ENCODE results near the gene SLC5A5. TPM values are rescaled to one million over a fixed set of nuclear protein-coding genes. Genes with fewer than 3 reads are reported as not detected.
"Not testable (repeated sequence)": the region's sequence is repeated elsewhere in the genome, so short reads cannot be mapped to it uniquely, and the experiment has no call there.

Gene SLC5A5
- total RNA-seq, 2 donors from 2014 or later, result 1.2 TPM; not detected in 1

DNA sequence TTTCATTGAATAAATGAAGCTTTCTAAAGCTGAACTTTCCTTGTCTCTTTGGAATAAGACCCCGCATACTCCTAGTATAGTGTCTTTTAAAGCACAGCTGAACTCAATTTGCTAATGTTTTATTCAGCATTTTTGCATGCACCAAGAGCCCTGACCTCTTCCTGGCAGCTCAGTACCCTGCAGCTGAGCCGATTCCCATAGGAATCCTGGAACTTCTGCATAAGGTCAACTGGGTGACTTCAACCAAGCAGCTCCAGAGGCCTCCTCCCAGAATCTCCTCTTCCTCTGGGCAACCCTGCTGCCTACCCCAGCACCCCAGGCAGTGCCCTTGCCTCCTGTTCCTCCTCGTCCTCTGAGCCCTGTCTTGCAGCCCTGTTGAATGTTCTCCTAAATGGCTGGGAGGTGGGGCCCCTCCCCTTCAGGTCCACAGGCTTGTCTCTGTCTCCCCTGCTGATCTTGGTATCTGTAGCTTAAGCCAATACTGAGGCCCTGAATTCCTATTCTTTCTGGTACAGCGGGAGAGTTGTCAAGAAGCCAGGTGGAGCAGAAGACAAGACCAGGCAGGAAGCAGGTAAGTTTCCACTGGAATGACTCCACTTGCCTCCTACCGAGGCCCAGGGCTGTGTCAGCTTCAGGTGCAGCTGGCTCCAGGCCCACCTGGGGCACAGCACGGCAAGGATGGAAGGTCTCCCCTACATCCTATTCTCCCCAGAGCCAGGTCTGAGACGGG lies 37.4 kb downstream of the SLC5A5 start:
- 44% methylated on average over 7 of the region's 7 CpGs for WGBS
- intact Hi-C loops (cut with DNase I), result no loop called here
- TF ChIP-seq, protein P1, sequence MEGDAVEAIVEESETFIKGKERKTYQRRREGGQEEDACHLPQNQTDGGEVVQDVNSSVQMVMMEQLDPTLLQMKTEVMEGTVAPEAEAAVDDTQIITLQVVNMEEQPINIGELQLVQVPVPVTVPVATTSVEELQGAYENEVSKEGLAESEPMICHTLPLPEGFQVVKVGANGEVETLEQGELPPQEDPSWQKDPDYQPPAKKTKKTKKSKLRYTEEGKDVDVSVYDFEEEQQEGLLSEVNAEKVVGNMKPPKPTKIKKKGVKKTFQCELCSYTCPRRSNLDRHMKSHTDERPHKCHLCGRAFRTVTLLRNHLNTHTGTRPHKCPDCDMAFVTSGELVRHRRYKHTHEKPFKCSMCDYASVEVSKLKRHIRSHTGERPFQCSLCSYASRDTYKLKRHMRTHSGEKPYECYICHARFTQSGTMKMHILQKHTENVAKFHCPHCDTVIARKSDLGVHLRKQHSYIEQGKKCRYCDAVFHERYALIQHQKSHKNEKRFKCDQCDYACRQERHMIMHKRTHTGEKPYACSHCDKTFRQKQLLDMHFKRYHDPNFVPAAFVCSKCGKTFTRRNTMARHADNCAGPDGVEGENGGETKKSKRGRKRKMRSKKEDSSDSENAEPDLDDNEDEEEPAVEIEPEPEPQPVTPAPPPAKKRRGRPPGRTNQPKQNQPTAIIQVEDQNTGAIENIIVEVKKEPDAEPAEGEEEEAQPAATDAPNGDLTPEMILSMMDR (IDR thresholded peaks at IDR 0.05), result no peak
- TF ChIP-seq POLR2AphosphoS5 (IDR thresholded peaks at IDR 0.05) (no peak), POLR2A (IDR thresholded peaks at IDR 0.05) (no peak)
- DNase-seq (ENCODE audit: low spot score), result no peak
- Histone ChIP-seq H3K36me3 (no peaks in the 10 kb centered on the region), H3K9me3 (no peaks in the 10 kb centered on the region), H3K4me1 (replicated peaks) (no peaks in the 10 kb centered on the region), H3K4me3 (no peak overlapping the region), H3K27ac (no peak overlapping the region), H3K27me3 (replicated peaks; ENCODE audit: insufficient read depth) (no peaks in the 10 kb centered on the region)

DNA sequence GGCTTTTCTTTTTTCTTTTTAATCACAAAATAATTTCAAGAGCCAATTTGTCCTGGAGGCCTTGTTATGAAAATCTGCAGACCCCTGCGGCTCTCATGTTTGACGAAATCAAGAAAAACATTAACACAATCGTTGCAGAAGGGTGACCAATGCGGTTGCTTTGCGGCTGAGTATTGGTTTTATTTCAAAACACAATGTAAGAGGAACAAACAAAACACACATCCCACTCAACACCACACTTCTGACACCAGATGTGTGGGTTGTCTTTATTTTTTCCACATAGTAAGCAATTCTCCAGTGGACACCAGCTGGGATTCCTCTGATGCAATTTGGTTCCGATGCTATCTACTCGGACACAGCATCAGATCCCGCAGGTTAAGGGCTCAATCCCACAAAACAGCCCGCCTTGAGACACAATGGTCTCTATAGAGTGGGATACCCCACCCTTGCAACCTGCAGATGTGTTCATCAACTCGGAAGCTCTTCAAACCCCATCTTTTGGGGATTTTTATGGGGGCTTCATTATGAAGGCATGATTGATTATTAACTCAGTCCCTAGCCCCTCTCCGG lies 39.1 kb downstream of the SLC5A5 start:
- H3K4me3 ChIP-seq, result no peak overlapping the region
- 77% methylated on average over 11 of the region's 11 CpGs for WGBS
- no peaks in the 10 kb centered on the region for H3K27me3 ChIP-seq (replicated peaks; ENCODE audit: insufficient read depth)
- TF ChIP-seq, protein P1 (IDR thresholded peaks at IDR 0.05), result no peak
- TF ChIP-seq POLR2A (IDR thresholded peaks at IDR 0.05) (no peak), POLR2AphosphoS5 (IDR thresholded peaks at IDR 0.05) (no peak)
- intact Hi-C loops (cut with DNase I), result no loop called here
- H3K9me3 ChIP-seq, result no peaks in the 10 kb centered on the region
- DNase-seq (ENCODE audit: low spot score), result no peak
- no peak overlapping the region for H3K27ac ChIP-seq
- no peaks in the 10 kb centered on the region for H3K4me1 ChIP-seq (replicated peaks)
- H3K36me3 ChIP-seq, result no peaks in the 10 kb centered on the region

DNA sequence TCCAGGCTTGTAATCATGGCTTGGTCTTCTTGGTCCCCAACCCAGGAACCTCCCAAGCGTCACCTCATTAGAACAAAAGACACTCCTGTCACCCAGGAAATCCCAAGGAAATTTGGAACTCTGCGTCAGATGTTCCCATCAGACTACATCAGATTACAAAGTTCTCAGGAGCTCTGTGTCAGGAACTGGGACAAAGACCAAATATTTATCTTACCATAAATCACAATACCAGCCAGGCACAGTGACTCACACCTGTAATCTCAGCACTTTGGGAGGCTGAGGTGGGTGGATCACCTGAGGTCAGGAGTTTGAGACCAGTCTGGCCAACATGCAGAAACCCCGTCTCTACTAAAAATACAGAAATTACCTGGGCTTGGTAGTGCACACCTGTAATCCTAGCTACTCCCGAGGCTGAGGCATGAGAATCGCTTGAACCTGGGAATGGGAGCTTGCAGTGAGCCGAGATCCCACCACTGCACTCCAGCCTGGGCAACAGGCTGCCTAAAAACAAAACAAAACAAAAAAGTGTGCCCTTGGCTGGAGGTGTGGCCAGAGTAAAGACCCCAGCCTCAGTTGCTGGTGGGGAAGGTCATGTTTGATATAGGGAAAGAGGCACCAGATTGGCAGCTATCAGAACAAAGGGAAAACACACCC lies 44.3 kb downstream of the SLC5A5 start:
- Histone ChIP-seq H3K4me1 (replicated peaks) (no peaks in the 10 kb centered on the region), H3K9me3 (no peaks in the 10 kb centered on the region), H3K36me3 (no peaks in the 10 kb centered on the region), H3K27ac (no peak overlapping the region), H3K4me3 (no peak overlapping the region), H3K27me3 (replicated peaks; ENCODE audit: insufficient read depth) (no peaks in the 10 kb centered on the region)
- 51% methylated on average over 6 of the region's 6 CpGs for WGBS
- intact Hi-C loops (cut with DNase I), result no loop called here
- no peak for DNase-seq (ENCODE audit: low spot score)
- peak; percentile 52 for TF ChIP-seq POLR2AphosphoS5 (IDR thresholded peaks at IDR 0.05)
- no peak for TF ChIP-seq POLR2A (IDR thresholded peaks at IDR 0.05)
- TF ChIP-seq, protein P1 (IDR thresholded peaks at IDR 0.05), result no peak

DNA sequence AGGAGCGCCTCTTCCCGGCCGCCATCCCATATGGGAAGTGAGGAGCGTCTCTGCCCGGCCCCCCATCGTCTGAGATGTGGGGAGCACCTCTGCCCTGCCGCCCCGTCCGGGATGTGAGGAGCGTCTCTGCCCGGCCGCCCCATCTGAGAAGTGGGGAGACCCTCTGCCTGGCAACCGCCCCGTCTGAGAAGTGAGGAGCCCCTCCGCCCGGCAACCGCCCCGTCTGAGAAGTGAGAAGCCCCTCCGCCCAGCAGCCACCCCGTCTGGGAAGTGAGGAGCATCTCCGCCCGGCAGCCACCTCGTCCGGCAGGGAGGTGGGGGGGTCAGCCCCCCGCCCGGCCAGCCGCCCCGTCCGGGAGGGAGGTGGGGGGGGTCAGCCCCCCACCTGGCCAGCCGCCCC lies 46.4 kb downstream of the SLC5A5 start:
- H3K27ac ChIP-seq; H3K9me3 ChIP-seq; DNase-seq (ENCODE audit: low spot score); H3K4me1 ChIP-seq (replicated peaks); H3K36me3 ChIP-seq; H3K4me3 ChIP-seq; intact Hi-C loops (cut with DNase I); H3K27me3 ChIP-seq (replicated peaks; ENCODE audit: insufficient read depth): not testable (repeated sequence)
- 83% methylated on average over 14 of the region's 30 CpGs for WGBS

DNA sequence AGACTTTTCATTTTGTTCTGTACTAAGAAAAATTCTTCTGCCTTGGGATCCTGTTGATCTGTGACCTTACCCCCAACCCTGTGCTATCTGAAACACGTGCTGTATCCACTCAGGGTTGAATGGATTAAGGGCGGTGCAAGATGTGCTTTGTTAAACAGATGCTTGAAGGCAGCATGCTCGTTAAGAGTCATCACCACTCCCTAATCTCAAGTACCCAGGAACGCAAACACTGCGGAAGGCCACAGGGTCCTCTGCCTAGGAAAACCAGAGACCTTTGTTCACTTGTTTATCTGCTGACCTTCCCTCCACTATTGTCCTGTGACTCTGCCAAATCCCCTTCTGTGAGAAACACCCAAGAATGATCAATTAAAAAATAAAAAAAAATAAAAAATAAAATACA lies 47.4 kb downstream of the SLC5A5 start:
- H3K27ac ChIP-seq; DNase-seq (ENCODE audit: low spot score); H3K27me3 ChIP-seq (replicated peaks; ENCODE audit: insufficient read depth); H3K36me3 ChIP-seq; H3K9me3 ChIP-seq; H3K4me3 ChIP-seq; intact Hi-C loops (cut with DNase I); H3K4me1 ChIP-seq (replicated peaks): not testable (repeated sequence)
- 49% methylated on average over 4 of the region's 5 CpGs for WGBS

DNA sequence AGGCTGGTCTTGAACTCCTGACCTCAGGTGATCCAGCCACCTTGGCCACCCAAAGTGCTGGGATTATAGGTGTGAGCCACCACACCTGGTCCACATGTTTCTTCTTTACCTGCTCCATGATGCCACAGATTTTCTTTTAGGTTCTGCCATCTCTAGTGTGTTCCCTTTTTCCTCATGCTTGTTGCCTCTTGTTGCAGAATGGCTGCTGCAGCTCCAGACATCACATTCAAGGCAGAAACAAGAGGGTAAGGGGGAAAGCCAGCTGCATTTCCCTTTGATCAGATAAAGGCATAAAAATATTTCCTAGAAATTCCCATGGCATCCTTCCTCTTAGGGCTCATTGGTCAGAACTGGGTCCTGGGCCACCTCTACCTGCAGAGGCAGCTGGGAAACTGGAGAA lies 48.8 kb downstream of the SLC5A5 start:
- Histone ChIP-seq H3K27me3 (replicated peaks; ENCODE audit: insufficient read depth) (no peaks in the 10 kb centered on the region), H3K36me3 (no peaks in the 10 kb centered on the region), H3K4me1 (replicated peaks) (no peaks in the 10 kb centered on the region), H3K9me3 (no peaks in the 10 kb centered on the region), H3K27ac (no peak overlapping the region), H3K4me3 (no peak overlapping the region)
- TF ChIP-seq, protein P1 (IDR thresholded peaks at IDR 0.05), result no peak
- TF ChIP-seq POLR2AphosphoS5 (IDR thresholded peaks at IDR 0.05) (no peak), POLR2A (IDR thresholded peaks at IDR 0.05) (no peak)
- intact Hi-C loops (cut with DNase I), result no loop called here
- DNase-seq (ENCODE audit: low spot score), result no peak

Measured in prostate gland (tissue), 2 donors.